ENCODE measurements around the gene USP17L17.
"Not testable (repeated sequence)": the region's sequence is repeated elsewhere in the genome, so short reads cannot be mapped to it uniquely, and the experiment has no call there.

Gene USP17L17, protein sequence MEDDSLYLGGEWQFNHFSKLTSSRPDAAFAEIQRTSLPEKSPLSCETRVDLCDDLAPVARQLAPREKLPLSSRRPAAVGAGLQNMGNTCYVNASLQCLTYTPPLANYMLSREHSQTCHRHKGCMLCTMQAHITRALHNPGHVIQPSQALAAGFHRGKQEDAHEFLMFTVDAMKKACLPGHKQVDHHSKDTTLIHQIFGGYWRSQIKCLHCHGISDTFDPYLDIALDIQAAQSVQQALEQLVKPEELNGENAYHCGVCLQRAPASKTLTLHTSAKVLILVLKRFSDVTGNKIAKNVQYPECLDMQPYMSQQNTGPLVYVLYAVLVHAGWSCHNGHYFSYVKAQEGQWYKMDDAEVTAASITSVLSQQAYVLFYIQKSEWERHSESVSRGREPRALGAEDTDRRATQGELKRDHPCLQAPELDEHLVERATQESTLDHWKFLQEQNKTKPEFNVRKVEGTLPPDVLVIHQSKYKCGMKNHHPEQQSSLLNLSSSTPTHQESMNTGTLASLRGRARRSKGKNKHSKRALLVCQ

DNA sequence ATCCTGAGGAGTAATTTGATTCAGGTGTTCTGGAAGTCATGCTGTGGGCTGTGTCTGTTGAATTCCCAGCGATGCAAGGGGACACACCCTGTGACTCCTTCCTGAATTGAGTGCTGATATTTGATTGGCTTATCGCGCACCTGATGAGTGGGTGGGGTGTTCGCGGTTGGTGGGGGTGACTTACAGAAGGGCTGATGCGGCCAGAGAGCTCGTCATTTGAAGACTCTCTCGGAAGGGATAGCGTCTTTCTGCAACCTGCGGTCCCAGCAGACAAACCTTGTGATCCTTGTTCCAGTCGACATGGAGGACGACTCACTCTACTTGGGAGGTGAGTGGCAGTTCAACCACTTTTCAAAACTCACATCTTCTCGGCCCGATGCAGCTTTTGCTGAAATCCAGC lies at the start of gene USP17L17:
USP17L17 (plus strand) TSS at position 301 of the 400 bp plus-strand sequence; CDS start at position 301, 0 bp downstream.
- DNase-seq = not testable (repeated sequence)

DNA sequence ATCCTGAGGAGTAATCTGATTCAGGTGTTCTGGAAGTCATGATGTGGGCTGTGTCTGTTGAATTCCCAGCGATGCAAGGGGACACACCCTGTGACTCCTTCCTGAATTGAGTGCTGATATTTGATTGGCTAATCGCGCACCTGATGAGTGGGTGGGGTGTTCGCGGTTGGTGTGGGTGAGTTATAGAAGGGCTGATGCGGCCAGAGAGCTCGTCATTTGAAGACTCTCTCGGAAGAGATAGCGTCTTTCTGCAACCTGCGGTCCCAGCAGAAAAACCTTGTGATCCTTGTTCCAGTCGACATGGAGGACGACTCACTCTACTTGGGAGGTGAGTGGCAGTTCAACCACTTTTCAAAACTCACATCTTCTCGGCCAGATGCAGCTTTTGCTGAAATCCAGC lies 33.3 kb upstream of the USP17L17 start, which contains the start of gene USP17L10:
USP17L10 (plus strand) TSS at position 301 of the 400 bp plus-strand sequence; CDS start at position 301, 0 bp downstream.
- DNase-seq = not testable (repeated sequence)

DNA sequence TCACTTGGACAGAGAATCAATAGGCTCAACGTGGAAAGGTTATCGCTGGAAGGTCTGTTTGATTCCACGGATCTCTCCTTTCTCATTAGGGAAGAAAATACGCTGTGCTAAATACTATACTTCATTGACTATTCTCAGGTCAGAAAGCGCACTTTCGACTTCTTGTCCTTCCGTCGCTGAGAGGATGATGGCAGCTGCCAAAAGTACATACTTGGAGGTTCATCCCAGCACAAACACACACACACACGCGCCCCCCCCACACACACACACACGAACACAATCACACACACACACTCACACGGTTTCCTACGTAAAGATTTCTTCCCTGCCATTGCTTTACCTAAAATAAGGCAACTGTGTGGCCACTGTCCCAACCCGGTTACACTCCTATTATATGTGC lies 29.0 kb upstream of the USP17L17 start:
- DNase-seq = not testable (repeated sequence)

DNA sequence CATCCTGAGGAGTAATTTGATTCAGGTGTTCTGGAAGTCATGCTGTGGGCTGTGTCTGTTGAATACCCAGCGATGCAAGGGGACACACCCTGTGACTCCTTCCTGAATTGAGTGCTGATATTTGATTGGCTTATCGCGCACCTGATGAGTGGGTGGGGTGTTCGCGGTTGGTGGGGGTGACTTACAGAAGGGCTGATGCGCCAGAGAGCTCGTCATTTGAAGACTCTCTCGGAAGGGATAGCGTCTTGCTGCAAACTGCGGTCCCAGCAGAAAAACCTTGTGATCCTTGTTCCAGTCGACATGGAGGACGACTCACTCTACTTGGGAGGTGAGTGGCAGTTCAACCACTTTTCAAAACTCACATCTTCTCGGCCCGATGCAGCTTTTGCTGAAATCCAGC lies 28.6 kb upstream of the USP17L17 start, which contains the start of gene USP17L11:
USP17L11 (plus strand) TSS at position 301 of the 400 bp plus-strand sequence; CDS start at position 301, 0 bp downstream.
- not testable (repeated sequence) for DNase-seq

DNA sequence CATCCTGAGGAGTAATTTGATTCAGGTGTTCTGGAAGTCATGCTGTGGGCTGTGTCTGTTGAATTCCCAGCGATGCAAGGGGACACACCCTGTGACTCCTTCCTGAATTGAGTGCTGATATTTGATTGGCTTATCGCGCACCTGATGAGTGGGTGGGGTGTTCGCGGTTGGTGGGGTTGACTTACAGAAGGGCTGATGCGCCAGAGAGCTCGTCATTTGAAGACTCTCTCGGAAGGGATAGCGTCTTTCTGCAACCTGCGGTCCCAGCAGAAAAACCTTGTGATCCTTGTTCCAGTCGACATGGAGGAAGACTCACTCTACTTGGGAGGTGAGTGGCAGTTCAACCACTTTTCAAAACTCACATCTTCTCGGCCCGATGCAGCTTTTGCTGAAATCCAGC lies 23.8 kb upstream of the USP17L17 start, which contains the start of gene USP17L12:
USP17L12 (plus strand) TSS at position 301 of the 400 bp plus-strand sequence; CDS start at position 301, 0 bp downstream.
- DNase-seq = not testable (repeated sequence)

DNA sequence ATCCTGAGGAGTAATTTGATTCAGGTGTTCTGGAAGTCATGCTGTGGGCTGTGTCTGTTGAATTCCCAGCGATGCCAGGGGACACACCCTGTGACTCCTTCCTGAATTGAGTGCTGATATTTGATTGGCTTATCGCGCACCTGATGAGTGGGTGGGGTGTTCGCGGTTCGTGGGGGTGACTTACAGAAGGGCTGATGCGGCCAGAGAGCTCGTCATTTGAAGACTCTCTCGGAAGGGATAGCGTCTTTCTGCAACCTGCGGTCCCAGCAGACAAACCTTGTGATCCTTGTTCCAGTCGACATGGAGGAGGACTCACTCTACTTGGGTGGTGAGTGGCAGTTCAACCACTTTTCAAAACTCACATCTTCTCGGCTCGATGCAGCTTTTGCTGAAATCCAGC lies 19.1 kb upstream of the USP17L17 start, which contains the start of gene USP17L13:
USP17L13 (plus strand) TSS at position 301 of the 400 bp plus-strand sequence; CDS start at position 301, 0 bp downstream.
- not testable (repeated sequence) for DNase-seq

DNA sequence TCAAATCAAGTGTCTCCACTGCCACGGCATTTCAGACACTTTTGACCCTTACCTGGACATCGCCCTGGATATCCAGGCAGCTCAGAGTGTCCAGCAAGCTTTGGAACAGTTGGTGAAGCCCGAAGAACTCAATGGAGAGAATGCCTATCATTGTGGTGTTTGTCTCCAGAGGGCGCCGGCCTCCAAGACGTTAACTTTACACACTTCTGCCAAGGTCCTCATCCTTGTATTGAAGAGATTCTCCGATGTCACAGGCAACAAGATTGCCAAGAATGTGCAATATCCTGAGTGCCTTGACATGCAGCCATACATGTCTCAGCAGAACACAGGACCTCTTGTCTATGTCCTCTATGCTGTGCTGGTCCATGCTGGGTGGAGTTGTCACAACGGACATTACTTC lies 13.4 kb upstream of the USP17L17 start:
- DNase-seq = not testable (repeated sequence)

DNA sequence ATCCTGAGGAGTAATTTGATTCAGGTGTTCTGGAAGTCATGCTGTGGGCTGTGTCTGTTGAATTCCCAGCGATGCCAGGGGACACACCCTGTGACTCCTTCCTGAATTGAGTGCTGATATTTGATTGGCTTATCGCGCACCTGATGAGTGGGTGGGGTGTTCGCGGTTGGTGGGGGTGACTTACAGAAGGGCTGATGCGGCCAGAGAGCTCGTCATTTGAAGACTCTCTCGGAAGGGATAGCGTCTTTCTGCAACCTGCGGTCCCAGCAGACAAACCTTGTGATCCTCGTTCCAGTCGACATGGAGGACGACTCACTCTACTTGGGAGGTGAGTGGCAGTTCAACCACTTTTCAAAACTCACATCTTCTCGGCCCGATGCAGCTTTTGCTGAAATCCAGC lies 9.6 kb upstream of the USP17L17 start, which contains the start of gene USP17L15:
USP17L15 (plus strand) TSS at position 301 of the 400 bp plus-strand sequence; CDS start at position 301, 0 bp downstream.
- DNase-seq = not testable (repeated sequence)

DNA sequence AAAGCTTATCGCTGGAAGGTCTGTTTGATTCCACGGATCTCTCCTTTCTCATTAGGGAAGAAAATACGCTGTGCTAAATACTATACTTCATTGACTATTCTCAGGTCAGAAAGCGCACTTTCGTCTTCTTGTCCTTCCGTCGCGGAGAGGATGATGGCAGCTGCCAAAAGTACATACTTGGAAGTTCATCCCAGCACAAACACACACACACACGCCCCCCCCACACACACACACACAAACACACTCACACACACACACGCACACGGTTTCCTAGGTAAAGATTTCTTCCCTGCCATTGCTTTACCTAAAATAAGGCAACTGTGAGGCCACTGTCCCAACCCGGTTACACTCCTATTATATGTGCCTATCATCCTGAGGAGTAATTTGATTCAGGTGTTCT lies 5.2 kb upstream of the USP17L17 start:
- DNase-seq = not testable (repeated sequence)

DNA sequence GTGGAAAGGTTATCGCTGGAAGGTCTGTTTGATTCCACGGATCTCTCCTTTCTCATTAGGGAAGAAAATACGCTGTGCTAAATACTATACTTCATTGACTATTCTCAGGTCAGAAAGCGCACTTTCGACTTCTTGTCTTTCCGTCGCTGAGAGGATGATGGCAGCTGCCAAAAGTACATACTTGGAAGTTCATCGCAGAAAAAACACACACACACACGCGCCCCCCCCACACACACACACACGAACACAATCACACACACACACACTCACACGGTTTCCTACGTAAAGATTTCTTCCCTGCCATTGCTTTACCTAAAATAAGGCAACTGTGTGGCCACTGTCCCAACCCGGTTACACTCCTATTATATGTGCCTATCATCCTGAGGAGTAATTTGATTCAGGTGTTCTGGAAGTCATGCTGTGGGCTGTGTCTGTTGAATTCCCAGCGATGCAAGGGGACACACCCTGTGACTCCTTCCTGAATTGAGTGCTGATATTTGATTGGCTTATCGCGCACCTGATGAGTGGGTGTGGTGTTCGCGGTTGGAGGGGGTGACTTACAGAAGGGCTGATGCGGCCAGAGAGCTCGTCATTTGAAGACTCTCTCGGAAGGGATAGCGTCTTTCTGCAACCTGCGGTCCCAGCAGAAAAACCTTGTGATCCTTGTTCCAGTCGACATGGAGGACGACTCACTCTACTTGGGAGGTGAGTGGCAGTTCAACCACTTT lies 4.4 kb downstream of the USP17L17 start, which contains the start of gene USP17L18:
USP17L18 (plus strand) TSS at position 678 of the 728 bp plus-strand sequence; CDS start at position 678, 0 bp downstream.
- DNase-seq = not testable (repeated sequence)

DNA sequence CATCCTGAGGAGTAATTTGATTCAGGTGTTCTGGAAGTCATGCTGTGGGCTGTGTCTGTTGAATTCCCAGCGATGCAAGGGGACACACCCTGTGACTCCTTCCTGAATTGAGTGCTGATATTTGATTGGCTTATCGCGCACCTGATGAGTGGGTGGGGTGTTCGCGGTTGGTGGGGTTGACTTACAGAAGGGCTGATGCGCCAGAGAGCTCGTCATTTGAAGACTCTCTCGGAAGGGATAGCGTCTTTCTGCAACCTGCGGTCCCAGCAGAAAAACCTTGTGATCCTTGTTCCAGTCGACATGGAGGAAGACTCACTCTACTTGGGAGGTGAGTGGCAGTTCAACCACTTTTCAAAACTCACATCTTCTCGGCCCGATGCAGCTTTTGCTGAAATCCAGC lies 9.4 kb downstream of the USP17L17 start, which contains the start of gene USP17L19:
USP17L19 (plus strand) TSS at position 301 of the 400 bp plus-strand sequence; CDS start at position 301, 0 bp downstream.
- DNase-seq = not testable (repeated sequence)

DNA sequence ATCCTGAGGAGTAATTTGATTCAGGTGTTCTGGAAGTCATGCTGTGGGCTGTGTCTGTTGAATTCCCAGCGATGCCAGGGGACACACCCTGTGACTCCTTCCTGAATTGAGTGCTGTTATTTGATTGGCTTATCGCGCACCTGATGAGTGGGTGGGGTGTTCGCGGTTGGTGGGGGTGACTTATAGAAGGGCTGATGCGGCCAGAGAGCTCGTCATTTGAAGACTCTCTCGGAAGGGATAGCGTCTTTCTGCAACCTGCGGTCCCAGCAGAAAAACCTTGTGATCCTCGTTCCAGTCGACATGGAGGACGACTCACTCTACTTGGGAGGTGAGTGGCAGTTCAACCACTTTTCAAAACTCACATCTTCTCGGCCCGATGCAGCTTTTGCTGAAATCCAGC lies 14.1 kb downstream of the USP17L17 start, which contains the start of gene USP17L20:
USP17L20 (plus strand) TSS at position 301 of the 400 bp plus-strand sequence; CDS start at position 301, 0 bp downstream.
- DNase-seq = not testable (repeated sequence)

DNA sequence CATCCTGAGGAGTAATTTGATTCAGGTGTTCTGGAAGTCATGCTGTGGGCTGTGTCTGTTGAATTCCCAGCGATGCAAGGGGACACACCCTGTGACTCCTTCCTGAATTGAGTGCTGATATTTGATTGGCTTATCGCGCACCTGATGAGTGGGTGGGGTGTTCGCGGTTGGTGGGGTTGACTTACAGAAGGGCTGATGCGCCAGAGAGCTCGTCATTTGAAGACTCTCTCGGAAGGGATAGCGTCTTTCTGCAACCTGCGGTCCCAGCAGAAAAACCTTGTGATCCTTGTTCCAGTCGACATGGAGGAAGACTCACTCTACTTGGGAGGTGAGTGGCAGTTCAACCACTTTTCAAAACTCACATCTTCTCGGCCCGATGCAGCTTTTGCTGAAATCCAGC lies 18.9 kb downstream of the USP17L17 start, which contains the start of gene USP17L21:
USP17L21 (plus strand) TSS at position 301 of the 400 bp plus-strand sequence; CDS start at position 301, 0 bp downstream.
- DNase-seq = not testable (repeated sequence)

DNA sequence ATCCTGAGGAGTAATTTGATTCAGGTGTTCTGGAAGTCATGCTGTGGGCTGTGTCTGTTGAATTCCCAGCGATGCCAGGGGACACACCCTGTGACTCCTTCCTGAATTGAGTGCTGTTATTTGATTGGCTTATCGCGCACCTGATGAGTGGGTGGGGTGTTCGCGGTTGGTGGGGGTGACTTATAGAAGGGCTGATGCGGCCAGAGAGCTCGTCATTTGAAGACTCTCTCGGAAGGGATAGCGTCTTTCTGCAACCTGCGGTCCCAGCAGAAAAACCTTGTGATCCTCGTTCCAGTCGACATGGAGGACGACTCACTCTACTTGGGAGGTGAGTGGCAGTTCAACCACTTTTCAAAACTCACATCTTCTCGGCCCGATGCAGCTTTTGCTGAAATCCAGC lies 23.6 kb downstream of the USP17L17 start, which contains the start of gene USP17L22:
USP17L22 (plus strand) TSS at position 301 of the 400 bp plus-strand sequence; CDS start at position 301, 0 bp downstream.
- not testable (repeated sequence) for DNase-seq

DNA sequence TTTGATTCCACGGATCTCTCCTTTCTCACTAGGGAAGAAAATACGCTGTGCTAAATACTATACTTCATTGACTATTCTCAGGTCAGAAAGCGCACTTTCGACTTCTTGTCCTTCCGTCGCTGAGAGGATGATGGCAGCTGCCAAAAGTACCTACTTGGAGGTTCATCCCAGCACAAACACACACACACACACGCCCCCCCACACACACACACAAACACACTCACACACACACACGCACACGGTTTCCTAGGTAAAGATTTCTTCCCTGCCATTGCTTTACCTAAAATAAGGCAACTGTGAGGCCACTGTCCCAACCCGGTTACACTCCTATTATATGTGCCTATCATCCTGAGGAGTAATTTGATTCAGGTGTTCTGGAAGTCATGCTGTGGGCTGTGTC lies 28.0 kb downstream of the USP17L17 start:
- DNase-seq = not testable (repeated sequence)
